HCT116 (cell line): Measurements from ENCODE around the gene RPL7A.
"Not testable (repeated sequence)": the region's sequence is repeated elsewhere in the genome, so short reads cannot be mapped to it uniquely, and the experiment has no call there.

Source experiments
- CEBPB ChIP-seq: IDR thresholded peaks from 2 replicates; pipeline ENCODE4 v1.6.1; 2012; ENCODE audit warnings: low read depth
- CTCF ChIP-seq, 3 experiments: fragments of 200-600 bp in 1 of 3; sonication (generic) in 1 of 3; IDR thresholded peaks in 2 of 3; conservative IDR thresholded peaks in 1 of 3; 2 replicates each; pipeline ENCODE4 v1.5.1; 2012 to 2017; ENCODE audit warnings: low read depth in 2 of 3, low read length in 2 of 3, antibody characterized with exemption in 1 of 3, borderline replicate concordance in 1 of 3, control low read depth in 1 of 3, mild to moderate bottlenecking in 1 of 3, mixed read lengths in 1 of 3, mixed run types in 1 of 3, moderate library complexity in 1 of 3; ENCODE audit not compliant: insufficient read depth in 1 of 3
- EZH2 ChIP-seq: fragments of 200-600 bp; sonication (generic); IDR thresholded peaks from 2 replicates; pipeline ENCODE4 v1.6.1; 2017; ENCODE audit warnings: antibody characterized with exemption, mixed run types
- EZH2phosphoT487 ChIP-seq: fragments of 200-600 bp; IDR thresholded peaks from 2 replicates; pipeline ENCODE4 v1.6.1; 2018; ENCODE audit warnings: antibody characterized with exemption, borderline replicate concordance
- MAX ChIP-seq: IDR thresholded peaks from 2 replicates; pipeline ENCODE4 v1.6.1; 2012
- REST ChIP-seq: IDR thresholded peaks from 2 replicates; pipeline ENCODE4 v1.6.1; 2012; ENCODE audit warnings: low read depth

- not testable (repeated sequence) for TF ChIP-seq REST; EZH2phosphoT487; EZH2; CTCF (IDR thresholded peaks at IDR 0.05 in 2 of 3, conservative IDR thresholded peaks at IDR 0.05 in 1 of 3; ENCODE audit: borderline replicate concordance in 1 of 3, insufficient read depth in 1 of 3, low read depth in 2 of 3, low read length in 2 of 3); CEBPB; MAX
Measured at GRCh38 chr9:133391449-133391848, 43.4 kb downstream of the RPL7A start.
